GM12874 (cell line): ENCODE results near the gene PLIN4.

Experiments used
- CTCF ChIP-seq: IDR thresholded peaks from 2 replicates; pipeline ENCODE4 v1.5.1; 2011; ENCODE audit warnings: low read depth, mild to moderate bottlenecking, control low read depth, low read length, moderate library complexity; ENCODE audit not compliant: insufficient read depth

PLIN4 gene

GRCh38 chr19:4453232-4454179 lies 64.8 kb downstream of the PLIN4 start:
- no peak for TF ChIP-seq CTCF

- TF ChIP-seq CTCF: no peak
Observed at GRCh38 chr19:4452230-4452990, 65.9 kb downstream of the PLIN4 start.
